ENCODE results near the gene HEG1. TPM values are rescaled to one million over a fixed set of nuclear protein-coding genes. Genes with fewer than 3 reads are reported as not detected.

The HEG1 gene
- total and polyA plus RNA-seq, 7 donors = 0.92 to 61.6 (median 24.5) TPM

GRCh38 chr3:125043599-125044151 lies 12.1 kb downstream of the HEG1 start:
- Histone ChIP-seq H3K9me3 (no peaks in the 10 kb centered on the region), H3K27me3 (no peaks in the 10 kb centered on the region), H3K4me1 (peaks cover 0 to 96% (median 85%) of the 10 kb centered on the region in 4 donors), H3K36me3 (no peaks in the 10 kb centered on the region), H3K27ac (peak overlapping the region; percentile 76 to 87 (median 84)), H3K4me3 (peak overlapping the region in 2 of 4 donors; percentile 14 to 24)
- DNase-seq = peak; percentile 77
- intact Hi-C loops (cut with DNase I) = no loop called here
- WGBS, 2 donors = 23 to 56% methylated on average over 20 of the region's 20 CpGs
- TF ChIP-seq EP300 (IDR thresholded peaks at IDR 0.05) (no peak), CTCF (IDR thresholded peaks at IDR 0.05) (no peak), POLR2AphosphoS5 (IDR thresholded peaks at IDR 0.05) (peak in 1 of 4 donors; percentile 11), POLR2A (IDR thresholded peaks at IDR 0.05) (no peak)

GRCh38 chr3:125042725-125043406 lies 12.9 kb downstream of the HEG1 start:
- WGBS, 2 donors = 73 to 80% methylated on average over 17 of the region's 17 CpGs
- H3K4me1 ChIP-seq = peaks cover 0 to 96% (median 79%) of the 10 kb centered on the region in 4 donors
- intact Hi-C loops (cut with DNase I) = no loop called here
- no peaks in the 10 kb centered on the region for H3K27me3 ChIP-seq
- no peak for TF ChIP-seq CTCF (IDR thresholded peaks at IDR 0.05)
- no peak for TF ChIP-seq POLR2A (IDR thresholded peaks at IDR 0.05)
- peak in 1 of 4 donors; percentile 4 for TF ChIP-seq POLR2AphosphoS5 (IDR thresholded peaks at IDR 0.05)
- peak overlapping the region in 2 of 4 donors; percentile 14 to 24 for H3K4me3 ChIP-seq
- no peaks in the 10 kb centered on the region for H3K36me3 ChIP-seq
- H3K27ac ChIP-seq = peak overlapping the region; percentile 76 to 87 (median 84)
- DNase-seq = peak; percentile 78
- no peaks in the 10 kb centered on the region for H3K9me3 ChIP-seq

- H3K36me3 ChIP-seq = no peaks in the 10 kb centered on the region
- no peak overlapping the region for H3K4me3 ChIP-seq
- intact Hi-C loops (cut with DNase I) = no loop called here
- TF ChIP-seq POLR2A (IDR thresholded peaks at IDR 0.05) = no peak
- TF ChIP-seq CTCF (IDR thresholded peaks at IDR 0.05) = no peak
- TF ChIP-seq POLR2AphosphoS5 (IDR thresholded peaks at IDR 0.05) = no peak
- TF ChIP-seq EP300 (IDR thresholded peaks at IDR 0.05) = no peak
- peak overlapping the region; percentile 25 to 62 (median 56) for H3K27ac ChIP-seq
- WGBS, 2 donors = 77 to 80% methylated on average over 11 of the region's 11 CpGs
- no peaks in the 10 kb centered on the region for H3K27me3 ChIP-seq
- peaks cover 0 to 5% (median 0%) of the 10 kb centered on the region in 4 donors for H3K9me3 ChIP-seq
- no peak for DNase-seq
- H3K4me1 ChIP-seq = peaks cover 0 to 69% (median 49%) of the 10 kb centered on the region in 4 donors
Measured at GRCh38 chr3:125039131-125040100, 16.4 kb downstream of the HEG1 start.

GRCh38 chr3:125037498-125038150 lies 18.2 kb downstream of the HEG1 start:
- no peak for DNase-seq
- Histone ChIP-seq H3K36me3 (no peaks in the 10 kb centered on the region), H3K27me3 (no peaks in the 10 kb centered on the region), H3K4me1 (peaks cover 0 to 58% (median 40%) of the 10 kb centered on the region in 4 donors), H3K4me3 (no peak overlapping the region), H3K27ac (no peak overlapping the region), H3K9me3 (peaks cover 0 to 5% (median 0%) of the 10 kb centered on the region in 4 donors)
- TF ChIP-seq CTCF (IDR thresholded peaks at IDR 0.05) = no peak
- TF ChIP-seq POLR2AphosphoS5 (IDR thresholded peaks at IDR 0.05) = no peak
- no peak for TF ChIP-seq POLR2A (IDR thresholded peaks at IDR 0.05)
- TF ChIP-seq EP300 (IDR thresholded peaks at IDR 0.05) = no peak
- WGBS, 2 donors = 88 to 90% methylated on average over 2 of the region's 2 CpGs
- intact Hi-C loops (cut with DNase I) = no loop called here

Data from sigmoid colon (tissue), 7 donors.